HepG2 (cell line): ENCODE results near the gene TMEM165. TPM values are rescaled to one million over a fixed set of nuclear protein-coding genes. Genes with fewer than 3 reads are reported as not detected.
"Not testable (repeated sequence)": the region's sequence is repeated elsewhere in the genome, so short reads cannot be mapped to it uniquely, and the experiment has no call there.

ENCODE experiments used
- ATAC-seq: fragments of 200-7000 bp; cut with Tn5 transposase; 3 replicates; pipeline ENCODE4 v1.9.1; 2020; ENCODE audit warnings: mild to moderate bottlenecking, moderate library complexity
- BruUV-seq: library from RNA; stranded (reverse); fragments of 400-500 nt; replicated peaks from 2 replicates; lab custom pipeline; 2021; lab: Mats Ljungman, UMichigan
- CTCF ChIA-PET: fragments of 300-600 bp; formaldehyde crosslinking; extraction: SDS; loops from one replicate; lab custom pipeline; 2021; ENCODE audit warnings: low total read pairs, inconsistent platforms, low intra/inter-chr PET ratio; lab: Yijun Ruan, JAX
- POLR2A ChIA-PET: fragments of 350-600 bp; sonication (Branson Sonifier 250); formaldehyde crosslinking; loops from one replicate; lab custom pipeline; 2020; ENCODE audit warnings: antibody characterized with exemption, inconsistent platforms; lab: Yijun Ruan, JAX
- DNase-seq: peaks from one replicate; pipeline ENCODE4 v3.0.0-alpha.2; 2015; ENCODE audit warnings: low spot score
- FAIRE-seq: peaks from 3 replicates; lab custom pipeline; 2011; peaks lifted over from hg19 to GRCh38; lab: Jason Lieb, UNC
- H2AFZ ChIP-seq: one replicate; pipeline ENCODE4 v1.6.1; 2011; ENCODE audit warnings: low read length, inconsistent platforms
- H3K27ac ChIP-seq: fragments of 300-600 bp; 3 replicates; pipeline ENCODE4 v1.8.0; 2011; ENCODE audit warnings: mixed run types, mild to moderate bottlenecking, mixed read lengths, low read length, inconsistent platforms; ENCODE audit not compliant: insufficient read depth; ENCODE audit errors: extremely low read length
- H3K27me3 ChIP-seq, 2 experiments: fragments of 200-600 bp in 1 of 2; 2 replicates in 1 of 2; 3 replicates in 1 of 2; pipeline versions ENCODE4 v1.6.0 to v1.8.0; 2011; ENCODE audit warnings: low read length in 2 of 2, mild to moderate bottlenecking in 2 of 2, moderate library complexity in 2 of 2, inconsistent platforms in 1 of 2; ENCODE audit not compliant: insufficient read depth in 2 of 2, control insufficient read depth in 1 of 2
- H3K36me3 ChIP-seq, 2 experiments: fragments of 200-600 bp in 1 of 2; replicated peaks in 1 of 2; 2 replicates in 1 of 2; 3 replicates in 1 of 2; pipeline versions ENCODE4 v1.5.1 to v1.8.0; 2011; ENCODE audit warnings: low read length in 2 of 2, inconsistent platforms in 1 of 2; ENCODE audit not compliant: insufficient read depth in 2 of 2, control insufficient read depth in 1 of 2
- H3K4me1 ChIP-seq: 2 replicates; pipeline ENCODE4 v1.5.1; 2012; ENCODE audit warnings: low read length, inconsistent platforms; ENCODE audit not compliant: insufficient read depth
- H3K4me2 ChIP-seq: 2 replicates; pipeline ENCODE4 v1.6.0; 2011; ENCODE audit warnings: low read depth, low read length, inconsistent platforms
- H3K4me3 ChIP-seq, 3 experiments: fragments of 200-600 bp in 1 of 3; sonication (generic), shearing (Covaris generic) in 1 of 3; replicated peaks in 1 of 3; 2 replicates each; pipeline ENCODE4 v1.5.1; 2011 to 2016; ENCODE audit warnings: low read length in 3 of 3, inconsistent platforms in 2 of 3, low read depth in 2 of 3, mild to moderate bottlenecking in 2 of 3, control low read depth in 1 of 3, mixed read lengths in 1 of 3; ENCODE audit not compliant: insufficient read depth in 1 of 3
- H3K79me2 ChIP-seq: one replicate; pipeline ENCODE4 v1.6.1; 2011; ENCODE audit warnings: low read length, inconsistent platforms; ENCODE audit not compliant: insufficient read depth
- H3K9ac ChIP-seq: 2 replicates; pipeline ENCODE4 v1.6.0; 2011; ENCODE audit warnings: mild to moderate bottlenecking, low read depth, low read length, inconsistent platforms; ENCODE audit not compliant: insufficient read depth
- H3K9me3 ChIP-seq: 2 replicates; pipeline ENCODE4 v1.5.1; 2012; ENCODE audit warnings: mild to moderate bottlenecking, low read length
- H4K20me1 ChIP-seq: 2 replicates; pipeline ENCODE4 v1.6.0; 2011; ENCODE audit warnings: inconsistent platforms, mild to moderate bottlenecking, low read length, moderate library complexity; ENCODE audit not compliant: insufficient read depth
- CEBPB ChIP-seq: IDR thresholded peaks from 2 replicates; pipeline ENCODE4 v1.6.1; 2011; ENCODE audit warnings: low read depth, low read length, improper control_type of control experiment, borderline replicate concordance
- DPF2 ChIP-seq: sonication (generic); formaldehyde crosslinking; IDR thresholded peaks from 2 replicates; pipeline ENCODE4 v1.4.0; 2020; ENCODE audit warnings: mild to moderate bottlenecking, low read depth, missing genetic modification reagents, borderline replicate concordance
- TRIM24 ChIP-seq: sonication (generic); formaldehyde crosslinking; IDR thresholded peaks from 2 replicates; pipeline ENCODE4 v1.8.0; 2022; ENCODE audit warnings: mild to moderate bottlenecking, missing genetic modification reagents
- WGBS: methylation state at CpG from one replicate; pipeline ENCODE4 v1.1.6; 2017; ENCODE audit warnings: low lambda C conversion rate; 5-methylcytosine and 5-hydroxymethylcytosine counted together
- in situ Hi-C: cut with HindIII; loops from 2 replicates; pipeline ENCODE4 v1.10.0; 2017; ENCODE audit warnings: low pct_unique_long_range_greater_than_20kb; ENCODE audit not compliant: extremely low pct_ligation_motif_present
- intact Hi-C: fragments of 100-400 bp; cut with micrococcal nuclease; formaldehyde crosslinking; loops from one replicate; pipeline ENCODE4 v1.10.0; 2022; ENCODE audit not compliant: unreplicated experiment
- polyA plus RNA-seq, 8 experiments: library from polyadenylated mRNA; depleted of rRNA in 3 of 8; stranded (reverse) in 7 of 8; unstranded in 1 of 8; fragments of >200 nt; fragmentation: Illumina TruSeq in 4 of 8; extraction: Trizol in 4 of 8; gene quantifications; 2 replicates each; pipeline versions ENCODE4 v1.2.1 to v1.2.3, GENCODE V29; 2011 to 2016; ENCODE audit warnings: low read depth in 4 of 8, missing spikeins in 1 of 8, mixed read lengths in 1 of 8; ENCODE audit not compliant: insufficient read depth in 1 of 8
- total RNA-seq, 5 experiments: library from RNA; depleted of rRNA; stranded (reverse); fragments of >200 nt; fragmentation: Illumina TruSeq; extraction: Trizol; gene quantifications; 2 replicates each; pipeline ENCODE4 v1.2.3, GENCODE V29; 2016; ENCODE audit warnings: low read depth in 1 of 5
- TF ChIP-seq, protein P1 (sequence below), 2 experiments: sonication (generic) in 1 of 2; formaldehyde crosslinking in 1 of 2; IDR thresholded peaks; 2 replicates each; pipeline versions ENCODE4 v1.5.1 to v1.6.1; 2011 to 2020; ENCODE audit warnings: borderline replicate concordance in 1 of 2, low read depth in 1 of 2, low read length in 1 of 2, mild to moderate bottlenecking in 1 of 2, missing genetic modification reagents in 1 of 2, moderate library complexity in 1 of 2

The TMEM165 gene
- total and polyA plus RNA-seq, 2 of the 13 experiments (the other 11 are each of a cell fraction or from before 2014, with no cell fraction given) = 54.6 to 103 TPM

DNA sequence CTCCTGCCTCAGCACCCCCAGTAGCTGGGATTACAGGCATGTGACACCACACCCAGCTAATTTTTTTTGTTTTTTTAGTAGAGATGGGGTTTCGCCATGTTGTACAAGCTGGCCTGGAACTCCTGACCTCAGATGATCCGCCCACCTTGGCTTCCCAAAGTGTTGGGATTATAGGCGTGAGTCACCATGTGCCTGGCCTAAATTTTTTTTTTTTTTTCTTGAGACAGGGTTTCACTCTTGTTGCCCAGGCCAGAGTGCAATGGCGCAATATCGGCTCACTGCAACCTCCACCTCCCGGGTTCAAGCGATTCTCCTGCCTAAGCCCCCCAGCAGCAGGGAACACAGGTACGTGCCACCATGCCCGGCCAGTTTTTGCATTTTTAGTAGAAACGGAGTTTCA is 44.9 kb upstream of the TMEM165 start:
- ATAC-seq, H3K4me2 ChIP-seq, BruUV-seq, FAIRE-seq, H3K36me3 ChIP-seq, H3K27ac ChIP-seq, DNase-seq, intact Hi-C loops, H4K20me1 ChIP-seq, H3K27me3 ChIP-seq, H3K9ac ChIP-seq, H3K4me3 ChIP-seq, in situ Hi-C loops, H2AFZ ChIP-seq, H3K79me2 ChIP-seq, H3K9me3 ChIP-seq, CTCF ChIA-PET: not testable (repeated sequence)
- 95% methylated on average over 10 of the region's 10 CpGs for WGBS
- POLR2A ChIA-PET = interaction anchor here (0.7 kb wide), 1 partner anchor 356 kb away, joined by 3 read pairs; no protein-coding TSS in a partner anchor
- peaks cover 15% of the 10 kb centered on the region for H3K4me1 ChIP-seq

DNA sequence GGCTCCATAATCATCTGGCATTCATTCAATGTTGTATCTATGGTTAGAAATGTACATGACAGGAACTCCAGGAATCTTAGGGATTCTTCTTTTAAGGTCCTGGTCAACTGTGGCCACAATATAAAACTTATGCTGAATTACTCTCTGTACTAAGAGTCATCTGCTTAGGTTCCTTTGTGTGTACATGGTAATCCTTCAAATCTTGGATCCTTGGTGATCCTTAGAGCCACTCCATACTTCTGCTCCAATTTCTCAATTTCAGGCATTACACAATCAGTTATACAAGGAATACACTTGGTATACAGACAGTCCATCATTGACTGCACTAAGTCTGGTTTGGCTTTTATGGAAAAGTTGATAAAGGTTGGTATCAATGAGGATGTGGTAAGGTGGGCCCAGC is 43.9 kb upstream of the TMEM165 start:
- no peak for ATAC-seq
- Histone ChIP-seq H3K4me2 (no peak overlapping the region), H3K4me3 (no peak overlapping the region), H3K9me3 (no peaks in the 10 kb centered on the region), H3K4me1 (peaks cover 18% of the 10 kb centered on the region), H3K27ac (no peak overlapping the region), H3K27me3 (no peaks in the 10 kb centered on the region), H3K79me2 (no peaks in the 10 kb centered on the region), H2AFZ (no peak overlapping the region), H3K36me3 (no peaks in the 10 kb centered on the region), H4K20me1 (no peaks in the 10 kb centered on the region), H3K9ac (no peak overlapping the region)
- DNase-seq = no peak
- ChIA-PET CTCF (no interaction called here), POLR2A (no interaction called here)
- no peak for FAIRE-seq
- no TSS peak for BruUV-seq
- no peak for TF ChIP-seq DPF2 (CRISPR knock-in tag)
- TF ChIP-seq CEBPB = 0 out of 2 replicates have a peak, but pooled peaks have one; percentile 15
- TF ChIP-seq, protein P1, sequence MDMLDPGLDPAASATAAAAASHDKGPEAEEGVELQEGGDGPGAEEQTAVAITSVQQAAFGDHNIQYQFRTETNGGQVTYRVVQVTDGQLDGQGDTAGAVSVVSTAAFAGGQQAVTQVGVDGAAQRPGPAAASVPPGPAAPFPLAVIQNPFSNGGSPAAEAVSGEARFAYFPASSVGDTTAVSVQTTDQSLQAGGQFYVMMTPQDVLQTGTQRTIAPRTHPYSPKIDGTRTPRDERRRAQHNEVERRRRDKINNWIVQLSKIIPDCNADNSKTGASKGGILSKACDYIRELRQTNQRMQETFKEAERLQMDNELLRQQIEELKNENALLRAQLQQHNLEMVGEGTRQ (IDR thresholded peaks at IDR 0.05; ENCODE audit: low read depth, low read length) = no peak
- TF ChIP-seq, protein P1 (CRISPR knock-in tag; IDR thresholded peaks at IDR 0.05; ENCODE audit: borderline replicate concordance) = no peak
- TF ChIP-seq TRIM24 (CRISPR knock-in tag) = no peak
- in situ Hi-C loops = no loop called here
- intact Hi-C loops = no loop called here
